RPMI7951 (cell line): ENCODE results near the gene MIGA2. TPM values are rescaled to one million over a fixed set of nuclear protein-coding genes. Genes with fewer than 3 reads are reported as not detected.

Experiments used
- total RNA-seq: library from RNA; depleted of rRNA; stranded (reverse); fragments of >200 nt; shearing (Covaris generic); gene quantifications from 2 replicates; pipeline ENCODE4 v1.2.3, GENCODE V29; 2014; rRNA removed

Gene MIGA2
- total RNA-seq, 1 experiment from 2014 or later, result 13.7 TPM

Other genes with a start within 250 kb of the MIGA2 start
- 6.4 and 8.7 TPM in 2 replicates for gene TBC1D13, start 249.4 kb upstream of the MIGA2 start, total RNA-seq
- 21.8 and 22.9 TPM in 2 replicates for gene ENDOG, start 218.1 kb upstream of the MIGA2 start, total RNA-seq
- gene SPOUT1, start 206.8 kb upstream of the MIGA2 start, total RNA-seq, result 17.1 and 20.4 TPM in 2 replicates
- gene KYAT1, start 154.7 kb upstream of the MIGA2 start, total RNA-seq, result 8.0 and 9.6 TPM in 2 replicates
- 13.9 and 14.1 TPM in 2 replicates for gene LRRC8A, start 154.5 kb upstream of the MIGA2 start, total RNA-seq
- 1.7 and 1.8 TPM in 2 replicates for gene PHYHD1, start 115.6 kb upstream of the MIGA2 start, total RNA-seq
- gene DOLK, start 89.0 kb upstream of the MIGA2 start, total RNA-seq, result 16.1 and 16.2 TPM in 2 replicates
- gene NUP188, start 88.9 kb upstream of the MIGA2 start, total RNA-seq, result 28.9 and 33.4 TPM in 2 replicates
- 25.2 and 28.2 TPM in 2 replicates for gene SH3GLB2, start 8.3 kb upstream of the MIGA2 start, total RNA-seq
- gene DOLPP1, start 44.5 kb downstream of the MIGA2 start, total RNA-seq, result 11.6 and 12.4 TPM in 2 replicates
- gene CRAT, start 74.2 kb downstream of the MIGA2 start, total RNA-seq, result 28.7 and 29.9 TPM in 2 replicates
- gene PTPA, start 74.8 kb downstream of the MIGA2 start, total RNA-seq, result 75.8 and 86.1 TPM in 2 replicates
- 11.2 and 21.2 TPM in 2 replicates for gene IER5L, start 141.6 kb downstream of the MIGA2 start, total RNA-seq